GM21528 (cell line): ENCODE data around the gene MAP3K15.
"Not testable (repeated sequence)": the region's sequence is repeated elsewhere in the genome, so short reads cannot be mapped to it uniquely, and the experiment has no call there.

Experiments used
- ATAC-seq: cut with Tn5 transposase; IDR thresholded peaks from one replicate; pipeline ENCODE4 v1.9.1; 2021; ENCODE audit warnings: mild to moderate bottlenecking, moderate library complexity; ENCODE audit not compliant: unreplicated experiment, low FRiP score

The MAP3K15 gene

DNA sequence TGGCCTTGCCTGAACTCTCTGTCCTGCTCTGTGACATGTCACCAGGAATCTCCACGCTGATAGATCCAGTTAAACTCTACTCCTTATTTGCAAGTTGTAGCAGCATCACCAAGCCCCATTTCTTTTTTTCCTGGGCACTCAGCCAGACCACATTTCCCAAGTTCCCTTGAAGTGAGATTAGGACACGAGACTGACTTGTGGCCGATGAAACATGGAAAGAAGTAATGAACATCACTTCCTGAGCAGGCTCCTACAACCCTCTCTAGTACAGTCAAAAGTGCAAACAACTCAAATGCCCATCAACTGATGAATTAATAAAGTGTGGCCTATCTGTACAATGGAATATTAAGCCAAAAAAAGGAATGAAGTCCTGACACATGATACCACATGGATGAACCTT lies 74.6 kb downstream of the MAP3K15 start:
- ATAC-seq = no peak

DNA sequence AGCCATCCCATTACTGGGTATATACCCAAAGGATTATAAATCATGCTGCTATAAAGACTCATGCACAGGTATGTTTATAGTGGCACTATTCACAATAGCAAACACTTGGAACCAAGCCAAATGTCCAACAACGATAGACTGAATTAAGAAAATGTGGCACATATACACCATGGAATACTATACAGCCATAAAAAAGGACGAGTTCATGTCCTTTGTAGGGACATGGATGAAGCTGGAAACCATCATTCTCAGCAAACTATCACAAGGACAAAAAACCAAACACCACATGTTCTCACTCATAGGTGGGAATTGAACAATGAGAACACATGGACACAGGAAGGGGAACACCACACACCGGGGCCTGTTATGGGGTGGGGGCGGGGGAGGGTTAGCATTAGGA lies 92.6 kb downstream of the MAP3K15 start:
- not testable (repeated sequence) for ATAC-seq

DNA sequence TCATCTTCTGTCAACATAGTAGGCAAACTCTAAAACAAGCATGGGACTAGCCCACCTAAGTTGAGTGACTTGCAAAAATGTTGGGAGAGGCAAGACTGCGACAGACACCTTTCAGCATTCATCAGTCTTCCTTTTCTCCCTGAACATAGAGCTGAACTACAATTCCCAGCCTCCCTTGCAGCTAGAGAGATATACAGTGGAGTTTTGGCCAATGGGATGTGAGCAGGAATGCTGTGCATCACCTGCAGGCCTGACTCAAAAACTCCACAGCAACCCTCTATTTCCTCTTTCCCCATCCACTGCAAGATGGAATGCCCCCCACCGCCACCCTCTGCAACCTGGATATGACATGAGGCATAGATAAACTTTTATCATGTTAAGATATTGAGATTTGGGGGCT lies 105.0 kb downstream of the MAP3K15 start:
- no peak for ATAC-seq

DNA sequence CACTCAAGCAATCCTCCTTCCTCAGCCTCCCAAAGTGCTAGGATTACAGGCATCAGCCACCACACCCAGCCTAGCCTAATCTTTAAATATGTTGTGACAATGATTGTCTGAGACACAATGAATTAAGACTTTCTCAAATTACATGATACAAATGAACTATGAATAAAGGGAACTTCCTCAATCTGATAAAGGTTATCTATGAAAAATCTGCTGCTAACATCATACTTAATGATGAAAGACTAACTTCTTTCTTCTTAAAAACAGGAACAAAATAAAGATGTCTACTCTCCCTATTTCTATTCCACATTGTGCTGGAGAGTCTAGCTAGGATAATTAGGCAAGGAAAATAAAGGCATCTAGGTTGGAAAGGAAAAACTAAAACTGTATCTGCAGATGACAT lies 111.6 kb downstream of the MAP3K15 start:
- ATAC-seq = no peak

DNA sequence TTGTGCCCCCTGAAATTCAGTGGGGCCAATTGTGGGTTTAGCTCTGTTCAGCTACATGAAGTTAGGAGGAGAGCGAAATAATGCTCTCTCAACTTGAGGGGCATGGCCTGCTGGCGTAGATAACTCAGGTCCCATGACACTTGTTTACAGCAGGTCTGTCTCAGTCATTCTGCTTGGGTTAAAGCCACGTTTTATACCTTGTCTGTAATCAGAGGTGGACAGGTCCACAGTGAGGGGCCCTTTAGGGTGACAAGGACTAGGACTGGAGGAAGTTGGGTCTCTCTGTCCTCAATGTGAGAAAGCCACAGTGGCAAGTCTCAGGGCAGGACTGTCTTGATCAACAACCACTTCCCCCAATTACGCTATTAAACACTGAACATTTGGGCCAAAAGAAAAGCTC lies 122.6 kb downstream of the MAP3K15 start:
- ATAC-seq = no peak

DNA sequence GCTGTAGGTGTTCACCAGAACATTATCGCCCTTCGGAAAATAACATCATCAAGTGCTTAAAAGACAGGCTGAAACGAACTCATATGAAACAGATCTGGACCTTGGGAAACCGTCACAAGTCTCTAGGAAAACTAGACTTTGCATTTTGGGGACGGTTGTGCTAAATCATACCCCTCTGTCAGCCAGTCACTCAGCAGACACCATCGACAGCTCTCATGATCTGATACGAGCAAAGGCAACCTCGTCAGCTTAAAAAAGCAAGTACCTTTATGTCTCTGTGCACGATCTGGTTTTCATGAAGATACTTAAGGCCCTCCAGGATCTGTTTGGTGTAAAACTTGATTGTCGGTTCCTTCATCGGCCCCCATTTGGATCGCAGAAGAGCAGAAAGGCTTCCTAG lies 123.2 kb downstream of the MAP3K15 start:
- no peak for ATAC-seq

DNA sequence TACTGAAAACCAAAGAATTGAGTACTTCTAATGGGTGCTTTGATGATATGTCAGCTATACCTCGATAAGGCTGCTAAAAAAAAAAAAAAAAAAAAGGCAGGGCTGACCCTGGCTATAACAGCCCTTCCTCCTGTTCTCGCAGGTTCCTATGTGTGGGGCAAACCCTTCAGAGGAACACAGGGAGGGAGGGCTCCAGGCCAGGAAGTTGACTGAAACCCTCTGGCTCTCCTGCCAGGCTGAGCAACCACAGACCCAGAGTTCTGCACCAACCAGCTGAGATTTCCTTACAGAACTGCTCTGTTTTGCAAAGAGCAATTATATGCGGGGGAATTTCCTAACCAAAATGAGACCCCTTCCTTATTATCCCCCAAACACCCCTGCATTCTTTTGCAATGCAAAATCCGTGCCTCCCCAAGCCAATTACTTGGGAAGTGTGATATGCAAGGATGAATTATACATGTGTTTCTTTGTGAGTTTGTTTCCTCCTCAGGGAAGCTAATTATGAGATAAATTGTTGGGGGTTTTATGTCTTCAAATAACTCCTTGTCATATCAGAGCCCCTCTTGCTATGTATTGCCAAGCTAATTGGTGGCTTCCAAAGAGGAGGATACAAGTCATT lies 126.0 kb downstream of the MAP3K15 start:
- no peak for ATAC-seq

DNA sequence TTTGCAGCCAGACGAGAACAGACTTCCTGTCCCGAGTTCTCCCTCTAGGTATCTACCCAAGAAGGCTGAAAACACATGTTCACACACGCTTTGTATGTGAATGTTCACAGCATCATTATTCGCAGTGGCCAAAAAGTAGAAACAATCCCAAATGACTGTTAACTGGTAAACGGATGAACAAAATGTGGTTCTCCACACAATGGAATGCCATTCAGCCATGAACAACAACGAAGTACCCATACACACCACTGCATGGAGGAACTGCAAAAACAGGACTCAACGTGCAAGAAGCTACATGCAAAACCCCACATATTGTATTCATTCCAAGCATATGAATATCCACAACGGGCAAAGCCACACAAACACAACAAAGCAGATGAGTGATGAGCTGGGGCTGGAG lies 126.6 kb downstream of the MAP3K15 start:
- ATAC-seq = no peak

DNA sequence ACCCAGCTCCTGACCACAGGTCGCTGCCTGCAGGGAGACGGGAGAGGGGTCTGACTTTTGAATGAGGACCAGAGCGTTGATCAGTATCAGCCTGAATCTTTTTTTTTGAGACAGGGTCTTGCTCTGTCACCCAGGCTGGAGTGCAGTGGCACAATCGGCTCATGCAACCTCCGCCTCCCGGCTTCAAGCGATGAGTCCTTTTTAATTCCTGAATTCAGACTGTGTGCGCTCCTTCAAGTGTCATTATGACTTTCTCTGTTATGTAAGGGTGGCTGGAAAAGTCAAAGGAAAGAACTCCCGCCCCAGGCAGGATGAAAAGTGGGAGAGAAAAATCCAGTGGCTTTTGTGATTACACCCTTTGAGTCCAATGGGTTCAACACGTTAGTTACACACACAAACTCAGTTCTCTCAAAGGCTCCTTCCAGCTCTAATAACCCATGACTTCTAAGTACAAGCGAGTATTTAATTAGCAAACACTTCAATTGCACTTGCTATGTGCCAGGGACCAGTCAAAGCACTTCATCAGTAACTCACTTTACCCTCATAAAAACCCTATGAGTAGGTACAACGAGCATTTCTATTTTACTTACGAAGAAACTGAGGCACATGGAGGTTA lies 127.1 kb downstream of the MAP3K15 start:
- no peak for ATAC-seq

DNA sequence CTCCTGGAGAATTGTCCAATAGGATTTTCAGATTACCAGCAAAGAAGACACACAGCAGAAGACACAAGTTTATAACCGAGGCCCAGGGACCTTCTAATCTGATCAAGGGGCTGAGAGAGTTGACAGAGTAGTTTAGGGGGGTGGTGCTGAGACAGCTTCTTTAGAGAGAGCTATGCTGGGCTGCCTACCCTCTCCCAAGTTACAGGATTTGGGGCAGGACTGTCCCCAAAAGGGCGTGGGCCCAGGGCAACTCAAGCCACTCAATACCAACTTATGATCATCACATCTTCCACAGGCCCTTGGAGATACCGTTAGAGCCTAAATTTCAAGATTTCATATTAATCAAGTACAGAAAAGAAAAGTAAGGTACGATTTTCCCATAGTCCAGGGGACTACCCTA lies 128.6 kb downstream of the MAP3K15 start:
- ATAC-seq = no peak

DNA sequence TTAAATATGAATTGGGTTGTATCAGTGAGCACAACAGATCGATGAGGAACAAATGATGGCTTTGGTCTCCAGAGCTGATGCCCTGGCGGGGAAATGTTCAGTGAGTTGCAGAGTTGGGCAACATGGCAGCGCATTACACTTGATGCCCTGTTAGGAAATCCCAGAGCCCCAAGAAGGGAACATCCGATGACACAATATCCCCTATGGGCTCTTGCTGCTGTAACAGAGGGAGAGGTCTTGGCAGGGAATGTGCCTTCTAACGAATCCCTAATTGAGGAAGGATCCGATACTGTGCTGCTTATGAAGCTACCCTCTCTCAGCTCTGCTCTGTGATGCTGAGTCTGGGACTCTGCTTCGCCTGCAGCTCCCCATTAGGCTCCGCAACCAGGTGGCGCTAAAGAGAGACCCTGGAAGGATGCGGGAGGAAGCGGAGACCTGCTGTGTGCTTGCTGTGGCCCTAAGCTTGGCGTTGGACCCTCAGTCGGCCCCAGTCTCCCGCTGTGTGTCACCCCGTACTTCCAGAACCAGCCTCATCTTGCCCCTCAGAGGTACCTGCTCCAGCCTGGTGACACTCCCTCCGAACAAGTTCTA lies 132.7 kb downstream of the MAP3K15 start:
- ATAC-seq = no peak

DNA sequence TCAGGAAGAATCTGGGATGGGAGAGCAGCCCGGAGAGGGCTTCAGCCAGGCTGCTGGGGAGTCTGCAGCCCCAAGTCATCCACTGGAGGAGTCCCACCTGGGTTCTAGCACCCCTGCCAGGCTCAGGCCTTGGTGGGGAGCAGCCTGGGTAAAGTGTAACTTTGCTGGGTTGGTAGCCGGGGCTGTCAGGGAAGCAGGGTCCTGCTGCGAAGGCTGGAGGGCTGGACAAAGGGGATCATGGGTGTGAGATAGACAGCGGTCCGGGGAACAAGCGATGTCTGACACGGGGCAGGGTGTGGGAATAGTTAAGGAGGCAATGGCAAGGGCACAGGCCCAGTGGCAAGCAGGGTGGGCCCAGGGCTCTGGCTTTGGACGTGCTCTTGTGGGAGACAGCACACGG lies 134.0 kb downstream of the MAP3K15 start:
- ATAC-seq = no peak

DNA sequence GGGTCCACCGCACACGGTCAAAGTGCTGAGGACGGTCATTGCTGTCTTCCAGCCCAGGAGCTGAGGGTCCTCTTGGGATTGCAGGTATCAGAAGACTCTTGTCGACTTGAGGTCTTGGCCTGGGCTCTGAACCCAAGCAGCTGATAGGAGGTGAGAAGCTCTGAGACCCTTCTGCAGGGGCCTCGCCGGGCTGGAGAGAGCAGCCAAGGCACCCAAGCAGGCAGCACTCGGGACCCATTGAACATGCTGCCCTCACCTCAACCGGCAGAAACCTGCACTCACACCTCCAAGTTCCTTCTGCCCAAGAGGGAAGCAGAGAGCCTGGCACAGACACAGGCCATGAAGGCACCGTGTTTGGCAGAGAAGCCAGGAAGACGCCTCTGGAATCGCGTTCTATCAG lies 137.5 kb downstream of the MAP3K15 start:
- ATAC-seq = no peak

DNA sequence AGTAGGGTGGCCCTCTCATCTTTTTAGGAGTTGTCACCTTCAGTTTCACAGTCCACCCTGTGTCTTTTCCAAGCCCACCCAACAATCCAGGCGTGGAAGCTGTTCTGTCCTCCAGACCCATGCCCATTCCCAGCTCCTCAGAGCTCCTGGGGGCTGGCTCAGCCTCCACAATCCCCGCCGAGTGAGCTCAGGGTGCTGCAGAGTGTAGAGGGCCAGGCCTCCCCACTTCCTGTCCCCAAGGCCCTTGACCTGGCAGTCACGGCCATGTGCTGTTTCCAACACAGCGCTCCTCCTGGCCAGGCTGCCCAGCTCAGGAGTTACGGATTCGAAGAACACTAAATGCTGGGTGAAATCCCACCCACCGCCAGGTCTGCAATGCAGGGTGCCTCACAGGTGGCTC lies 139.8 kb downstream of the MAP3K15 start:
- ATAC-seq = no peak

DNA sequence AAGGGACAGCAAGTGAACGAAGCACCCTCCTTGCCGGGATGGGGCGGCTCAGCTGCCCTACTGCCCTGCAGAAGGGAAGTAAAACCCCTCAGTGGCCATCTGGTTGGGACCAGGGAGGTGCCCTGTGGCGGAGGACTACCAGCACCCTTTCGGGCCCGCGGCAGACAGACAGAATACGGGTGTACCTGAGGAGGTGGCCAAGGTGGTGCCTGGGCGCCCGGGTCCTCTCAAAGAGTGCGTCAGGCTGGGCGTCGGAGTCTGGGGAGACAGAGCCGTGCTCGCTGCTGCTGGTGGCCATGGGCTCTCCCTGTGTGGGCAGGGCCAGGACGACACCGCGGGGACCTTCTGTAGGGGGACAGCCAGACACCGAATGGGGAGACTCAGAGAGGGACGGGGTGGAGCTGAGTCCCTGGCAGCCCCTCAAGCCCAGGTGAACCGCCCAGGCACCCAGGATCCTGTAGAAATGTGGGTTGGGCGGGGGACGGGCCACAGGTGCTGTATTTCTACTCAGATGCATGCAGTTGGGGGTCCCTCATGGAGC lies 141.9 kb downstream of the MAP3K15 start:
- ATAC-seq = no peak

DNA sequence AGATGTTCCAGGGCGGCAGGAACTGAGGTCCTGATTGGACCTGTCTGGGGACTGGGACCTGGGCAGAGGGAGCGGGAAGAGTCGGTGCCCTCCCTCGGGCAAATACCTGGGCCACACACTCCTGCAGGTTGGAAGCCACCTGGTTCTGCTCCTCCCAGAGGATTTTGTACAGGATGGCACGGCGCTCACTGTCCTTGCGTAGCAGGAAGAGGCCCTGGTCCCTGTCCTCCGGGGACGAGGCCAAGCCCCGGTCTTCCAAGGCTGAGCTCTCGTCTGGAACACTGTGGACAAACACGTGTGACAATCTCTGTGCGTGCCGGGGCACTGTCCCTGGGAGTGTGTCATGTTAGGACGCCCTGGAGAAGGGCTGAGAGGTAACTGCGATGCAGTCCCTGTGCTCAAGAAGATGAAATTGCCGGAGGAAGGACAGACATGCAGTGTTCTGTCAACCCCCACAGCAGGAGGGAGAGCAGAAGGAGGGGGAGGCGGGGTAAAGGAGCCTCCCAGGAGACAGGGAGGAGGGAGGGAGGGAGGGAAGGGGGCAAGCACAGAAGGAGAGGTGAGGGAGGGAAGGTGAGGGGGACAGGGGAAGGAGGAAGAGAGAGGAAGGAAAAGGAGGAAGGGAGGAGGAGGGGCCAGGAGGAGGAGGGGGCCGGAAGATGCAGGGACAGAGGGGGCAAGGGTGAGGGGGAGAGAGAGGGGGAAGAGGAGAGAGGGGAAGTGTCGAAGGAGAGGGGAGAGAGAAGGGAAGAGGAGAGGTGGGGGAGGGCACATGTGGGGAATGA lies 142.6 kb downstream of the MAP3K15 start:
- ATAC-seq = no peak

DNA sequence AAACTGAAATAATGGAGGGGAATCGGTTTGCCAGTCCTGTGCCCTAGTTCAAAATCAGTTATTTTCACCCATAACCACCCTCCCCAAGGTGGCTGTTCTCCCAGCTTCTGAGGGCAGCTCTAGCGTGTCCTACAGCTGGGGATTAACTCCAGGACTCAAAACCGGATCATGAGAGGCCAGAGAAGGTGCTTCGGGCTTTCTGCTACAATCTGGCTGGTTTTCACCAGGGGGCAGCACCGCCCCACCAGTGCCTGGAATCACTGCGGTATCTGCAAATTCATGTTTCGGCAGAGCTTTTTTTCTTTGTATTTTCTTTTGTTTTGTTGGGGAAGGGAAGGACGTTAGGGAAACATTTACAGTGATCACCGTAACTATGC lies 143.2 kb downstream of the MAP3K15 start:
- ATAC-seq = no peak

DNA sequence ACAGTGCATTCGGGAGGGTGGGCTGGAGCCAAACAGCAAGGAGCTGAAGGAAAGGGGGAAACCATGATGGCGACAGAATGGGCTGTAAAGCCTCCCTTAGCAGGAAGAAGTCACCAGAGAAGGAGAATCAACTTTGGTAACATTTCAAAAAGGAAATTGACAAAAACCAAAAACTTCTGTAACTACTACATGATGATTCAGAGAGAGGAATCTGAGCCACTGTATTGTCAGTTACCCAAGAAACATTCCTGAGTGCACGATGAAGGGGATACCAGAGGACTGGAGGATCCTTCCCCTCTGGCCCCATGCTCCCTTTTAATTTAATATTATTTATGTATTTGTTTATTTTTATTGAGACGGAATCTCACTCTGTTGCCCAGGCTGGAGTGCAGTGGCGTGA lies 145.2 kb downstream of the MAP3K15 start:
- ATAC-seq = no peak

DNA sequence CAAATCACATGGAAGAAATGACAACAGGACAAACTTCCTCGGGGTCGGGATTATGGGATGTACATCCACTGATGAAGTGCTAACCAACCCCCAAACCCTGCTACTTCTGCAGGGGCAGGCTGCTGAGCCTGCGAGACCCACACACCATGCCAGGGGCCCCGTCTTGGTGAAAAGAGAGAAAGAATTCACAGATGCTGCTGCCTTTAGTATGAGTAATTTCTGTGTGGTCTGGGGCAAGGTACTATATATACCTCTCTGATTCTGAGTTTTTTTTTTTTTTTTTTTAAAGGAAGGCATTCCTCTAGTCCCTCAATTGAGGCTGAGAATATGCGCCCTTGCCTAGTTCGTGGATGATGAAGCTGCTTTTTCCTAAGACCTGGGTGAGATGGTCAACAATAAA lies 146.7 kb downstream of the MAP3K15 start:
- no peak for ATAC-seq

DNA sequence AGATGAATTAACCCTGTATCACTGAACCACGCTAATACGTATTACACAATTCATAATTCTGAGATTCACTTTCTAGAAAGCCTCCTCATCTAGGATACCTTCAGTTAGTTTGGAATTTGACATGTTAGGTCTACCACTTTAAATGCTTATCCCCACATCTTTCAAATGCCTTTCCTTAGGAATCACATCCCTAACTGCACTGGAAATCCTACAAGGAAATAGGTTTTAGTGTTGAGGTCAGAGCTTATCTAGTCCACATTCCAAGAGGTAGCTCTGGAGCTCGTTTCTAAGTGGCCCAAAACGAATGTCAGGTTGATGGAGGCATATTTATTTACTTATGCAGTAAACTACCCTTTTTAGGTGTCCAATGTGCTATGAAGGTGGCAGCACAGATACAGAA lies 153.6 kb downstream of the MAP3K15 start:
- no peak for ATAC-seq

DNA sequence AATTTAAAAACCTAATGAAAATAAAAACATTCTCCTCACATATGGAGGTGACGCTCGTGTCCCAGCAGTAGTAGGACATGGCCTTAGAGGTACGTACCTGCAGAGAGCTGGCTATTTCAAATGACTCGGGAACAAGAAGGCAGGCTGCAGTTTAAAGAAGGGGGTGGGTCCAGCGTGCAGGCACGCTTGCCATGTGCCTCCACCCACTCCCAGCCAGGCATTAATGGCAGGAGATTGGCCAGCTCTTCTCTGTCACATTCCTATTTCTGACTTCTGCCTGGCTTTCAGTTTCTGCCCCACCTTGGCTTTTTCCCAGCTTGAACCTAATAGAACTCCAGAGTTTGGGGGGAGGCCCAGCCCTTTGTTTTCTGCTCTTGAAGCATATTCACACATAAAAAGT lies 154.4 kb downstream of the MAP3K15 start:
- ATAC-seq = no peak
